ENCODE data around the gene CLTC. TPM values are rescaled to one million over a fixed set of nuclear protein-coding genes. Genes with fewer than 3 reads are reported as not detected.
A peak's percentile ranks its signal among the peaks of the same experiment; 100 is the strongest.

CLTC gene
- total RNA-seq, 1 experiment from 2014 or later, result 254 TPM

- no peak overlapping the region for H2AK5ac ChIP-seq (ENCODE audit: insufficient read length, low read length)
- H2BK120ac ChIP-seq (ENCODE audit: low read depth, low read length, poor library complexity, severe bottlenecking), result no peak overlapping the region
- H3K79me2 ChIP-seq (ENCODE audit: insufficient read depth, low read length), result peaks cover 31% of the 10 kb centered on the region; the same call in 1 of the 2 replicates
- H3K23ac ChIP-seq (ENCODE audit: insufficient read length, low read depth, low read length), result no peak overlapping the region
- no peak overlapping the region for H3K4me2 ChIP-seq (ENCODE audit: insufficient read depth, insufficient read length, low read length)
- Mint-ChIP-seq H3K36me3 (ENCODE audit: insufficient read depth in 1 of 3, low read depth in 3 of 3) (peaks cover 19 to 60% (median 50%) of the 10 kb centered on the region in 3 experiments; a peak in 6 of 7 replicates), H3K4me1 (peaks cover 13 to 28% of the 10 kb centered on the region in 2 experiments), H3K9me3 (no peaks in the 10 kb centered on the region), H3K27ac (peak overlapping the region in 1 of 3 experiments; percentile 33; a peak in 2 of 7 replicates), H3K4me3 (no peak overlapping the region), H3K27me3 (ENCODE audit: low read depth) (no peaks in the 10 kb centered on the region)
- H3K4ac ChIP-seq (ENCODE audit: low read depth, low read length), result no peak overlapping the region
- WGBS (ENCODE audit: extremely low coverage, insufficient read length, low lambda C conversion rate), result no CpG with 5 or more reads among the region's 7 CpGs
- H2BK15ac ChIP-seq (ENCODE audit: low read depth, low read length), result no peak overlapping the region
- H2BK5ac ChIP-seq (ENCODE audit: insufficient read length, low read length), result no peak overlapping the region
- no peak overlapping the region for H2BK20ac ChIP-seq (ENCODE audit: low read depth, low read length, poor library complexity, severe bottlenecking)
- no peak overlapping the region for H3T11ph ChIP-seq (ENCODE audit: low read length)
- no peaks in the 10 kb centered on the region for H3K4me1 ChIP-seq (ENCODE audit: insufficient read depth, low read length)
- H3K23me2 ChIP-seq (ENCODE audit: insufficient read length, low read depth, low read length, poor library complexity, severe bottlenecking), result no peaks in the 10 kb centered on the region
- H3K9ac ChIP-seq (ENCODE audit: extremely low read depth, insufficient read length, low read length), result no peak overlapping the region
- no peak overlapping the region for H3K14ac ChIP-seq (ENCODE audit: insufficient read depth, low read length)
- no peaks in the 10 kb centered on the region for H3K27me3 ChIP-seq (ENCODE audit: insufficient read depth, low read length)
- no peak overlapping the region for H2BK12ac ChIP-seq (ENCODE audit: insufficient read length, low read depth, low read length)
- no peak overlapping the region for H3K27ac ChIP-seq (ENCODE audit: insufficient read length, low read depth, low read length)
- no peak overlapping the region for H3K18ac ChIP-seq (ENCODE audit: insufficient read length, low read depth, low read length)
- no peak overlapping the region for H4K91ac ChIP-seq (ENCODE audit: insufficient read length, low read depth, low read length)
- H3K9me3 ChIP-seq (ENCODE audit: control insufficient read depth, low read depth, low read length), result no peaks in the 10 kb centered on the region
- no peak overlapping the region for H2AFZ ChIP-seq (ENCODE audit: low read length)
- H3K79me1 ChIP-seq (ENCODE audit: insufficient read depth, low read depth, low read length, poor library complexity, severe bottlenecking), result peaks cover 8% of the 10 kb centered on the region
- no peak for TF ChIP-seq CTCF (conservative IDR thresholded peaks at IDR 0.05)
- no peak overlapping the region for H4K8ac ChIP-seq (replicated peaks; ENCODE audit: insufficient read length, low read depth, low read length)
- H4K20me1 ChIP-seq (ENCODE audit: control insufficient read depth, insufficient read depth, insufficient read length), result no peaks in the 10 kb centered on the region
- DNase-seq, result no peak
- no peak overlapping the region for H3K56ac ChIP-seq (ENCODE audit: insufficient read length, low read depth, low read length)
- H4K5ac ChIP-seq (ENCODE audit: insufficient read length, low read depth, low read length), result no peak overlapping the region
Measured at GRCh38 chr17:59699218-59699617, 79.5 kb downstream of the CLTC start.

All from H9 (cell line).